Measurements from ENCODE around the gene FCRLA.
"Not testable (repeated sequence)": the region's sequence is repeated elsewhere in the genome, so short reads cannot be mapped to it uniquely, and the experiment has no call there.

FCRLA gene, protein sequence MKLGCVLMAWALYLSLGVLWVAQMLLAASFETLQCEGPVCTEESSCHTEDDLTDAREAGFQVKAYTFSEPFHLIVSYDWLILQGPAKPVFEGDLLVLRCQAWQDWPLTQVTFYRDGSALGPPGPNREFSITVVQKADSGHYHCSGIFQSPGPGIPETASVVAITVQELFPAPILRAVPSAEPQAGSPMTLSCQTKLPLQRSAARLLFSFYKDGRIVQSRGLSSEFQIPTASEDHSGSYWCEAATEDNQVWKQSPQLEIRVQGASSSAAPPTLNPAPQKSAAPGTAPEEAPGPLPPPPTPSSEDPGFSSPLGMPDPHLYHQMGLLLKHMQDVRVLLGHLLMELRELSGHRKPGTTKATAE
- 0 reads per million in 2 donors for total RNA-seq

DNA sequence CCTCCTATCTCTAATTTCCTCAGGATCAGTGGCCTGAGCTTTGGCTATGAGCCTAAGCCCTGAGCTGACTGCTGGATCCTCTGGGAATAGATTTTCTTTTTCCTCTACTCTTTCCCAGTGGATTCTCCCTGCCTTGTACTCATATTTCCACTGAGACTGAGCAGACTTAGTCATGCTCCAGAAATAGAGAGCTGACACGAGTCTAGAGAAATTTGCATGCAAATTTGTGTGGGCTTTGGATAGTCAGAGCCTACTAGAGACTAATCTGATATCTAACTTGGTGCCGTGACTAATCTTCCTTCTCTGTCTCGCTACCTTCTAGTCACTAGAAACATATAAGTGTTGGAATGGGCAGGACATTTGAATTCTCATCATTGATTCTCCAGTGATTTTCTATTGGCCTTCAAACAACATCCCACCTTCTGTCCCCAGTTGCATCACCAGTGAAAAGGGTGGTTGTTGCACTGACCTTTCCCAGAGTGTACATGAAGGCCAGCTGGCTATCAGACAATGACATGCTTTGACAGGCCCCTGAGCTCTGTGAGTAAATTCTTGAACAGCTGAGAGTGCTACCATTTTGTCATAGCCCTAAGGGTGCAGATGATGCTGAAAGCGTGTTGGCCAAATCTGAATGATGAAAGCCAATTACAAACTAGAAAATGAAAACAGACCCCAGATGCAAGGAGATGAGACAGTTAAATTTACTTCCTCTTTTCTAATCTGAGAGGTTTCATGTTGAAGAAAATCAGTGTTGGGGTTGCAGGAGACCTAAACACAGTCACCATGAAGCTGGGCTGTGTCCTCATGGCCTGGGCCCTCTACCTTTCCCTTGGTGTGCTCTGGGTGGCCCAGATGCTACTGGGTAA, at the start of gene FCRLA:
TSS of gene FCRLA (plus strand) at position 748 of the 866 bp plus-strand sequence. CDS start at position 784, 36 bp downstream.
- DNase-seq: no peak

DNA sequence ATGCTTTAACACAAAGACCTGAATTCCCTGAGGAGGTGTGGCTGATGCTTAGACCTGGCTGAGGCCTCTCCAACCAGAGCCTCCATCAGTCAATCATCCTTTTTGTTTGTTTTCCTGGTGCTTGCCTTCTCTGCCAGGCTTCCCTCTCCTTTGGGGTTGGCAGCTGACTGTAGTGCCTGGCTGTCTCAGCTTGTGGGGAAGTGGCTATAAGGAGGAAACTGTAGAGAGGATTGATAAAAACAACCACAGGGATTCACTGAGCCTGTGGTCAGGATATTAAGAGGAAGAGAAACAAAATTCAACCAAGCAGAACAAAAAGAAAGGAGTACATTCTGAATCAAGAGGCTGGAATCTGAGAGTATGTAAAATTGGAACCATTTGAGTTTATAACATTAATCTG, 48.5 kb upstream of the FCRLA start:
- DNase-seq: not testable (repeated sequence)

DNA sequence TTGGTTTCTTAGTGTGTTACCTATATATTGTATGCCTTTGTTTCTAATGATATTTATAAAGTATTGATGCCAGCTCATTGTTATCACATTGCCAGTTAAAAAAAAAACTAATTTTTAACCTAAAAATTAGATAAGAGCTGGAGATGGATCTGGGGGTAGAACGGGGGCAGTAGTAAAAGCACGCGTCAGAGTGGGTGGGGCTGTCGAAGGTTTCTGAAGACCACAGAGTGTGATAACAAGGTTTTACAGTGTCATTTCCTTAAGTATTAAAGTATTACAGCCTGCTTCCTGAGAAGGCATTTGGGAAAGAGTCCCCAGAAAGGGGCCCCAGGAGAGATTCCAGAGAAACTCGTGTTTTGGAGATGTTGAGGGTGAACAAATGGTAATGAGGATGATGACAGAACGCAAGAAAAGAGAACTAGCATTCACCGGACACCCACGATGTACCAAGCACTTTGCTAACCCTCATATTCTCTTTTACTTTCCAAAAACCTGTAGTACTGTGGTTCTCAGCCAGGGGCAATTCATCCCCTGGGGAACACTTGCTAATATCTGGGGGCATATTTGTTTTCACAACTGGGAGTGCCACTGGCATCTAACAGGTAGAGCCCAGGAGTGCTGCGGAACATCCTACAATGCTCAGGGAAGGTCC, 45.2 kb upstream of the FCRLA start:
- DNase-seq: peak in 1 of 5 experiments; percentile 13

- DNase-seq: not testable (repeated sequence)
These were observed 44.2 kb upstream of the FCRLA start, which contains the start of gene FCGR2B for GRCh38 chr1:161662684-161663339. TSS of gene FCGR2B (plus strand) at chr1:161663143. CDS start at chr1:161663242, 99 bp downstream.

- DNase-seq: not testable (repeated sequence)
These were observed 43.5 kb upstream of the FCRLA start for GRCh38 chr1:161663569-161663968.

- not testable (repeated sequence) for DNase-seq
These were observed 42.3 kb upstream of the FCRLA start for GRCh38 chr1:161664689-161665088.

GRCh38 chr1:161671045-161672020, 35.7 kb upstream of the FCRLA start:
- DNase-seq: peak in 1 of 5 experiments; percentile 1

- not testable (repeated sequence) for DNase-seq
These were observed 33.6 kb upstream of the FCRLA start for GRCh38 chr1:161673437-161673836.

DNA sequence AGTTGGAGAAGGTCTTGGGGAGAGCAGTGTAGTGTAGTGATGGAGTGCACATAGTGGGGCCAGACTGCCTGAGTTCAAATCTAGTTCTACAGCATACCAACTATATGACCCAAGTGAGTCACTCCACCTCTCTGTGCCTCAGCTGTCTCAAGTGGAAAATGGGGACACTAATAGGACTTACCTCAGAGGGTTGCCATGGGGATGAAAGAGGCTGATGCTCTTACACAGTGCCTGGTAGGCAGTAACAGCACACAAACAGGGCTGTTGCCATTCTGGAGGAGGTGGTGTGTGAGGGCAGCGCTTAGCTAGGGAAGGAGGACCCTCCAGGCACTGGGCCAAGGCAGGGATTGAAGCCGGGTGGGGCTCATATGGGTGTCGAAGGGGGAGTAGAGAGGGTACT, 32.6 kb upstream of the FCRLA start:
- DNase-seq: not testable (repeated sequence)

GRCh38 chr1:161674908-161675307, 32.1 kb upstream of the FCRLA start:
- not testable (repeated sequence) for DNase-seq

- DNase-seq: no peak
These were observed 30.6 kb upstream of the FCRLA start for GRCh38 chr1:161676441-161676840.

DNA sequence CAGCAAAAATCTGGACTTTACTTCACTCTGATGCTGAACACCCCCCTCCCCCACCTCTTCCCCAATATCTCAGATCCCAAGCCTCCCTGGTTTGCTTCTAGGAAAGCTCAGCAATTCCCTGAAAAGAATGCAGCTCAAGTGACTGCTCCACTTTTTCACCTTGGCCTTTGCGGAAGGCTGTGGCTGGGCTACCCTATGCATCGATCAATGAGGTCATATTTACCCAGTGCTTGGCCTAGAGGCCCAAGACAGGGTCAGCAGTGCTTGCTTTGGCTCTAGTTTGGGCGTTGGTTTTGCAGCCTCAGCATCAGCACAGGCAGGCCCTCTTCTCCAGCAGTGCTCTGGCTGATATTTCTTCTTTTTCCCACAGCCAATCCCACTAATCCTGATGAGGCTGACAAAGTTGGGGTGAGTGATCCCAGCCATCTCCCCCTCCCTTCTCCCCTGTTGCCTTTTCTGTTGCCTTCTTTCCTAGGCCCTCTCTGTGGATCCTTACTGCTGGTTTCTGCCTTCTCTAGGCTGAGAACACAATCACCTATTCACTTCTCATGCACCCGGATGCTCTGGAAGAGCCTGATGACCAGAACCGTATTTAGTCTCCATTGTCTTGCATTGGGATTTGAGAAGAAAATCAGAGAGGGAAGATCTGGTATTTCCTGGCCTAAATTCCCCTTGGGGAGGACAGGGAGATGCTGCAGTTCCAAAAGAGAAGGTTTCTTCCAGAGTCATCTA, 29.9 kb upstream of the FCRLA start:
- DNase-seq: no peak

DNA sequence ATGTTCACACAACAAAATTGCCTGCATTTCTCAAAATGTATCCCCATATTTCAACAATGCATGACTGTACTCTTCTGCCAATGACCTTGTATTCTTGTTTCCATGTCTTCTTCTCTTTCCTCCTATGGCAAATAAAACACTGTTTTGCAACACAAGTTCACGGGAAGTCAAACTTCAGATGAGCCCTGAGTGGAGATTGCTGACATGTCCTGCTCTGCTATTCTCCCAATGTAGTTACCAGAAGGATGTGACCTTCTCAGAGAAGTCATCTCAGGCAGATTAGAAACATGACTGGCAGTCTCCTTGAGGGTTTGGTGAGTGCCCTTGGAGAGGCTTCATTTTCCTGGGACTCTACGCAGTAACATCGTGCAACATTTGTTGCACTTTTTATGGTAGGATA, 28.5 kb upstream of the FCRLA start:
- DNase-seq: no peak

GRCh38 chr1:161681879-161682278, 25.1 kb upstream of the FCRLA start:
- no peak for DNase-seq

GRCh38 chr1:161688946-161689345, 18.1 kb upstream of the FCRLA start:
- DNase-seq: no peak

- no peak for DNase-seq
These were observed 15.2 kb upstream of the FCRLA start for GRCh38 chr1:161691846-161692245.

DNA sequence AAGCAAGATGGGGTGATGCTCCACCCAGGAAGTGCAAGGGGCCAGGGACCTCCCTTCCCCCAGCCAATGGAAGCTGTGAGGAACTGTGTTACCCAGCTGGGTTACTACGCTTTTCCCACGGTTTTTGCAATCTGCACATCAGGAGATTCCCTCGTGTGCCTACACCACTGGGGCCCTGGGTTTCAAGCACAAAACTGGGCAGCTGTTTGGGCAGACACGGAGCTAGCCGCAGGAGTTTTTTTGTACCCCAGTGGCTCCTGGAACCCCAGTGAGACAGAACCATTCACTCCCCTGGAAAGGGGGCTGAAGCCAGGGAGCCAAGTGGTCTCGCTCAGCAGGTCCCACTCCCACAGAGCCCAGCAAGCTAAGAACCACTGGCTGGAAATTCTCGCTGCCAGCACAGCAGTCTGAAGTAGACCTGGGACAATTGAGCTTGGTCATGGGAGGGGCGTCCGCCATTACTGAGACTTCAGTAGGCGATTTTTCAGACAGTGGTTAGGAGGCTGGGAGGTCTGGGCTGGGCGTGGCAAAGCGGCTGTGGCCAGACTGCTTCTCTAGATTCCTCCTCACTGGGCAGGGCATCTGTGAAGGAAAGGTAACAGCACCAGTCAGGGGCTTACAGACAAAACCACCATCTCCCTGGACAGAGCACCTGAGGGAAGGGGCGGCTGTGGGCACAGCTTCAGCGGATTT, 13.9 kb upstream of the FCRLA start:
- DNase-seq: not testable (repeated sequence)

DNA sequence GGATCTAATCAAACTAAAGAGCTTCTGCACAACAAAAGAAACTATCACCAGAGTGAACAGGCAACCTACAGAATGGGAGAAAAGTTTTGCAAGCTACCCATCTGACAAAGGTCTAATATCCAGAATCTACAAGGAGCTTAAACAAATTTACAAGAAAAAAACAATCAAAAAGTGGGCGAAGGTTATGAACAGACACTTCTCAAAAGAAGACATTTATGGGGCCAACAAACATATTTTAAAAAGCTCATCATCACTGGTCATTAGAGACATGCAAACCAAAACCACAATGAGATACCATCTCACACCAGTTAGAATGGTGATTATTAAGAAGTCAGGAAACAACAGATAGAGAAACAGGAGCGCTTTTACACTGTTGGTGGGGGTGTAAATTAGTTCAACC, 8.7 kb upstream of the FCRLA start:
- not testable (repeated sequence) for DNase-seq

- DNase-seq: no peak
These were observed 4.8 kb upstream of the FCRLA start for GRCh38 chr1:161702250-161702649.

DNA sequence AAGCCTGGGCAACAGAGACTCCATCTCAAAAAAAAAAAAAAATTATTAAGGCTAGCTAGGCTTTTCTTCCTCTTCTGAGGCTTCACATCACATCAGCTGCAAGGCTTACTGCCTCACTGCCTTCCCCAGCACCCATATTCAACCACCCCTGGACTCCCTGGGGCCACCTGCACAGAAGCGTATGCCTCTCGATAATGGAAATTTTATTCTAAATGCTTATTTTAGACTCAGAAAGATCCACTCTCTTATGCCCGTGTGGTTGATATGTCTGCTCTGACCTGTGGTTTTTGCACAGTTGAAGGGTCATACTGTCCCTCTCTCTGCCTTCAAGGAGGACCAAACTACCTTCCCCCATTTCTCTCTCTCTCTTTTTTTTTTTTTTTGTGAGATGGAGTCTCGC, 1.5 kb upstream of the FCRLA start:
- no peak for DNase-seq

All from T-helper 2 cell (primary cell).